WTC11 (cell line): ENCODE results near the gene MANBA. TPM values are rescaled to one million over a fixed set of nuclear protein-coding genes. Genes with fewer than 3 reads are reported as not detected.

Experiments
- ATAC-seq: fragments of 200-7000 bp; cut with Tn5 transposase; 2 replicates; pipeline ENCODE4 v1.10.0; 2021; ENCODE audit warnings: mild to moderate bottlenecking, moderate library complexity
- CTCF ChIA-PET: fragments of 300-600 bp; sonication (Branson Sonifier 250); formaldehyde crosslinking; loops from one replicate; lab custom pipeline; 2021; ENCODE audit warnings: antibody characterized with exemption; lab: Charles Lee
- POLR2A ChIA-PET: fragments of 350-600 bp; sonication (Branson Sonifier 250); formaldehyde crosslinking; loops from one replicate; lab custom pipeline; 2021; ENCODE audit warnings: antibody characterized with exemption; lab: Charles Lee
- DNase-seq: peaks from one replicate; pipeline ENCODE4 v3.0.0; 2021; ENCODE audit warnings: low spot score
- H3K27ac Mint-ChIP-seq: 2 replicates; pipeline ENCODE4 v1.8.0; 2021; ENCODE audit warnings: mixed read lengths
- H3K27me3 Mint-ChIP-seq: 2 replicates; pipeline ENCODE4 v1.8.0; 2021; ENCODE audit warnings: low read depth, mild to moderate bottlenecking, moderate library complexity, mixed read lengths
- H3K36me3 Mint-ChIP-seq: 2 replicates; pipeline ENCODE4 v1.8.0; 2021; ENCODE audit warnings: mixed read lengths
- H3K4me1 Mint-ChIP-seq: 2 replicates; pipeline ENCODE4 v1.8.0; 2022; ENCODE audit warnings: mixed read lengths
- H3K4me3 Mint-ChIP-seq: 2 replicates; pipeline ENCODE4 v1.8.0; 2021; ENCODE audit warnings: mild to moderate bottlenecking, moderate library complexity, mixed read lengths
- H3K9me3 Mint-ChIP-seq: 2 replicates; pipeline ENCODE4 v1.8.0; 2021; ENCODE audit warnings: mixed read lengths
- ATF3 ChIP-seq: sonication (generic); formaldehyde crosslinking; conservative IDR thresholded peaks from 2 replicates; pipeline ENCODE4 v1.8.1; 2022; ENCODE audit warnings: mild to moderate bottlenecking, missing genetic modification reagents
- ATF6 ChIP-seq: sonication (generic); formaldehyde crosslinking; IDR thresholded peaks from 2 replicates; pipeline ENCODE4 v1.8.1; 2023; ENCODE audit warnings: mild to moderate bottlenecking, missing genetic modification reagents
- CDX4 ChIP-seq: fragments of 250-450 bp; sonication (Bioruptor Pico); IDR thresholded peaks from 2 replicates; pipeline ENCODE4 v1.9.0; 2021; ENCODE audit warnings: moderate library complexity, mild to moderate bottlenecking, inconsistent platforms, borderline replicate concordance
- EMX1 ChIP-seq: fragments of 250-450 bp; sonication (Bioruptor Pico); IDR thresholded peaks from 2 replicates; pipeline ENCODE4 v1.8.0; 2021; ENCODE audit warnings: mild to moderate bottlenecking
- ETV6 ChIP-seq: sonication (generic); formaldehyde crosslinking; IDR thresholded peaks from 2 replicates; pipeline ENCODE4 v1.8.1; 2022; ENCODE audit warnings: mild to moderate bottlenecking, missing genetic modification reagents
- FOXJ3 ChIP-seq: sonication (generic); formaldehyde crosslinking; IDR thresholded peaks from 2 replicates; pipeline ENCODE4 v1.9.0; 2021; ENCODE audit warnings: missing genetic modification reagents, mild to moderate bottlenecking, borderline replicate concordance
- GRHL2 ChIP-seq: fragments of 250-450 bp; sonication (Bioruptor Pico); IDR thresholded peaks from 2 replicates; pipeline ENCODE4 v1.8.0; 2022; ENCODE audit warnings: mild to moderate bottlenecking, moderate library complexity; ENCODE audit not compliant: insufficient replicate concordance, severe bottlenecking
- GTF2I ChIP-seq: fragments of 250-450 bp; sonication (Bioruptor Pico); conservative IDR thresholded peaks from 2 replicates; pipeline ENCODE4 v1.4.0; 2021; ENCODE audit warnings: mild to moderate bottlenecking
- MXD4 ChIP-seq: fragments of 250-450 bp; sonication (Bioruptor Pico); IDR thresholded peaks from 2 replicates; pipeline ENCODE4 v1.8.0; 2021; ENCODE audit warnings: mild to moderate bottlenecking, moderate library complexity, borderline replicate concordance
- NR1H2 ChIP-seq: sonication (generic); formaldehyde crosslinking; IDR thresholded peaks from 2 replicates; pipeline ENCODE4 v1.9.0; 2021; ENCODE audit warnings: mild to moderate bottlenecking, moderate library complexity, missing genetic modification reagents
- OVOL2 ChIP-seq: fragments of 250-450 bp; sonication (Bioruptor Pico); IDR thresholded peaks from 2 replicates; pipeline ENCODE4 v1.9.0; 2021; ENCODE audit warnings: mild to moderate bottlenecking, borderline replicate concordance
- SMAD4 ChIP-seq: sonication (generic); formaldehyde crosslinking; IDR thresholded peaks from 2 replicates; pipeline ENCODE4 v1.8.0; 2022; ENCODE audit warnings: mild to moderate bottlenecking, missing genetic modification reagents
- TEAD1 ChIP-seq: sonication (generic); formaldehyde crosslinking; IDR thresholded peaks from 2 replicates; pipeline ENCODE4 v1.8.0; 2022; ENCODE audit warnings: mild to moderate bottlenecking, missing genetic modification reagents
- TEAD4 ChIP-seq: sonication (generic); formaldehyde crosslinking; IDR thresholded peaks from 2 replicates; pipeline ENCODE4 v1.8.0; 2022; ENCODE audit warnings: mild to moderate bottlenecking, missing genetic modification reagents
- ZBTB21 ChIP-seq: sonication (generic); formaldehyde crosslinking; IDR thresholded peaks from 2 replicates; pipeline ENCODE4 v1.8.1; 2023; ENCODE audit warnings: mild to moderate bottlenecking, missing genetic modification reagents, borderline replicate concordance
- ZNF138 ChIP-seq: sonication (generic); formaldehyde crosslinking; conservative IDR thresholded peaks from 2 replicates; pipeline ENCODE4 v1.8.1; 2022; ENCODE audit warnings: mild to moderate bottlenecking, moderate library complexity, missing genetic modification reagents
- ZNF263 ChIP-seq: sonication (generic); formaldehyde crosslinking; IDR thresholded peaks from 2 replicates; pipeline ENCODE4 v1.8.1; 2022; ENCODE audit warnings: low read depth, mild to moderate bottlenecking, moderate library complexity, missing genetic modification reagents
- ZNF396 ChIP-seq: fragments of 250-450 bp; sonication (Bioruptor Pico); IDR thresholded peaks from 2 replicates; pipeline ENCODE4 v1.8.0; 2021; ENCODE audit warnings: mild to moderate bottlenecking, moderate library complexity, borderline replicate concordance
- ZNF416 ChIP-seq: fragments of 250-450 bp; sonication (Bioruptor Pico); IDR thresholded peaks from 2 replicates; pipeline ENCODE4 v1.9.0; 2021; ENCODE audit warnings: mild to moderate bottlenecking, inconsistent platforms
- ZNF423 ChIP-seq: fragments of 250-450 bp; sonication (Bioruptor Pico); IDR thresholded peaks from 2 replicates; pipeline ENCODE4 v2.1.2; 2022; ENCODE audit warnings: mild to moderate bottlenecking, moderate library complexity
- ZNF532 ChIP-seq: fragments of 250-450 bp; sonication (Bioruptor Pico); IDR thresholded peaks from 2 replicates; pipeline ENCODE4 v1.9.0; 2021; ENCODE audit warnings: mild to moderate bottlenecking, borderline replicate concordance
- total RNA-seq: library from RNA; stranded (reverse); gene quantifications from 3 replicates; pipeline ENCODE4 v1.2.3, GENCODE V29; 2021
- TF ChIP-seq, protein P1 (sequence below): sonication (generic); formaldehyde crosslinking; IDR thresholded peaks from 2 replicates; pipeline ENCODE4 v1.8.1; 2023; ENCODE audit warnings: mild to moderate bottlenecking, missing genetic modification reagents
- TF ChIP-seq, protein P2 (sequence below): sonication (generic); formaldehyde crosslinking; IDR thresholded peaks from 2 replicates; pipeline ENCODE4 v1.8.0; 2023; ENCODE audit warnings: missing genetic modification reagents
- TF ChIP-seq, protein P3 (sequence below): sonication (generic); formaldehyde crosslinking; IDR thresholded peaks from 2 replicates; pipeline ENCODE4 v1.8.1; 2023; ENCODE audit warnings: mild to moderate bottlenecking, missing genetic modification reagents, moderate library complexity

The MANBA gene
- total RNA-seq, 1 experiment from 2014 or later = 35.1 TPM

DNA sequence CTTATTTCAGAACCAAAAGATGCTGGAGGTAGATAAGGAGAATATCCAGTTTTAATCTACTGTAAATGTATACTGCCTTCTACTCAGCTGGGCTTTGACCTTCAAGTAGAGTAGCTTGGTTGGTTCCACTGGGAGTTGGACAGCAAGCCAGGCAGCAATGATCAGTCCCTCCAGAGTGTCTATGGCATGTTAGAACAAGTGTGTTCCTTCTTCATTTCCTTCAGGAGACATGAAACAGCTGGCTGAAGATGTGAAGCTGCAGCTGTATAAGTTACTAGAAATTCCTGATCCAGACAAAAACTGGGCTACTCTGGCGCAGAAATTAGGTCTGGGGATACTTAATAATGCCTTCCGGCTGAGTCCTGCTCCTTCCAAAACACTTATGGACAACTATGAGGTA is 148.6 kb downstream of the MANBA start (continued):
- TF ChIP-seq ZNF532 (no peak), ZNF396 (CRISPR knock-in tag) (no peak), ZNF263 (CRISPR knock-in tag) (no peak), GRHL2 (CRISPR knock-in tag) (no peak), EMX1 (no peak), ZNF138 (CRISPR knock-in tag) (no peak), ZBTB21 (no peak), NR1H2 (CRISPR knock-in tag) (no peak), TEAD4 (CRISPR knock-in tag) (no peak)
- TF ChIP-seq, protein P1, sequence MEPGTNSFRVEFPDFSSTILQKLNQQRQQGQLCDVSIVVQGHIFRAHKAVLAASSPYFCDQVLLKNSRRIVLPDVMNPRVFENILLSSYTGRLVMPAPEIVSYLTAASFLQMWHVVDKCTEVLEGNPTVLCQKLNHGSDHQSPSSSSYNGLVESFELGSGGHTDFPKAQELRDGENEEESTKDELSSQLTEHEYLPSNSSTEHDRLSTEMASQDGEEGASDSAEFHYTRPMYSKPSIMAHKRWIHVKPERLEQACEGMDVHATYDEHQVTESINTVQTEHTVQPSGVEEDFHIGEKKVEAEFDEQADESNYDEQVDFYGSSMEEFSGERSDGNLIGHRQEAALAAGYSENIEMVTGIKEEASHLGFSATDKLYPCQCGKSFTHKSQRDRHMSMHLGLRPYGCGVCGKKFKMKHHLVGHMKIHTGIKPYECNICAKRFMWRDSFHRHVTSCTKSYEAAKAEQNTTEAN (CRISPR knock-in tag) = no peak

DNA sequence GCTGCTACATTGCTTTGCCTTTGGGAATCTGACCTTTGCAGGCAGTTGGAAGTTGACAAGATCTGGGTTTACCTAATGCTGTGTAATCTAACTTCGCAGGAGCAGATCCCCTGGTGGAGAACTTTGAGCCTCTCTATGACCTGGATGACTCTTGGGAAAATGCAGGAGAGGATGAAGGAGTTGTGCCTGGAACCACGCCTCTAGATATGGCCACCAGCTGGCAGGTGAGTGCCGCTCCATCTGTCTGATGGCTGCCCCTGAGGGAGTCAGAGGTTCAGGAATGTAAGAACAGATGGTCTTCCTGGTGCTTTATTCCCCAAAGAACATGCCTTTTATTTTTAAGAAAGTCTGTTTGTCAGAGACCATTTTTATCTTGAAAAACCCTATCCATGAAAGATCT is 150.3 kb downstream of the MANBA start:
- H3K36me3 Mint-ChIP-seq = peaks cover 3% of the 10 kb centered on the region; the same call in 1 of the 2 replicates
- POLR2A ChIA-PET = no interaction called here
- peaks cover 25% of the 10 kb centered on the region for H3K4me1 Mint-ChIP-seq
- peaks cover 4% of the 10 kb centered on the region; the same call in 1 of the 2 replicates for H3K9me3 Mint-ChIP-seq
- no peak for DNase-seq
- CTCF ChIA-PET = interaction anchor here (1.7 to 2.6 kb wide), 2 partner anchors 14 to 32 kb away, joined by 6 to 12 read pairs; no protein-coding TSS in a partner anchor
- H3K4me3 Mint-ChIP-seq = no peak overlapping the region
- no peak overlapping the region for H3K27ac Mint-ChIP-seq
- TF ChIP-seq SMAD4 (CRISPR knock-in tag) (no peak), ETV6 (CRISPR knock-in tag) (no peak), FOXJ3 (CRISPR knock-in tag) (no peak), TEAD1 (CRISPR knock-in tag) (no peak), MXD4 (CRISPR knock-in tag) (no peak), GRHL2 (CRISPR knock-in tag) (no peak), ZNF263 (CRISPR knock-in tag) (no peak), ZNF423 (CRISPR knock-in tag) (no peak), OVOL2 (no peak), ATF6 (CRISPR knock-in tag) (no peak), ZNF416 (CRISPR knock-in tag) (no peak), TEAD4 (CRISPR knock-in tag) (no peak), GTF2I (CRISPR knock-in tag) (no peak), CDX4 (no peak), ATF3 (CRISPR knock-in tag) (no peak)
- TF ChIP-seq, protein P2, sequence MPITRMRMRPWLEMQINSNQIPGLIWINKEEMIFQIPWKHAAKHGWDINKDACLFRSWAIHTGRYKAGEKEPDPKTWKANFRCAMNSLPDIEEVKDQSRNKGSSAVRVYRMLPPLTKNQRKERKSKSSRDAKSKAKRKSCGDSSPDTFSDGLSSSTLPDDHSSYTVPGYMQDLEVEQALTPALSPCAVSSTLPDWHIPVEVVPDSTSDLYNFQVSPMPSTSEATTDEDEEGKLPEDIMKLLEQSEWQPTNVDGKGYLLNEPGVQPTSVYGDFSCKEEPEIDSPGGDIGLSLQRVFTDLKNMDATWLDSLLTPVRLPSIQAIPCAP (CRISPR knock-in tag) = no peak
- TF ChIP-seq, protein P3, sequence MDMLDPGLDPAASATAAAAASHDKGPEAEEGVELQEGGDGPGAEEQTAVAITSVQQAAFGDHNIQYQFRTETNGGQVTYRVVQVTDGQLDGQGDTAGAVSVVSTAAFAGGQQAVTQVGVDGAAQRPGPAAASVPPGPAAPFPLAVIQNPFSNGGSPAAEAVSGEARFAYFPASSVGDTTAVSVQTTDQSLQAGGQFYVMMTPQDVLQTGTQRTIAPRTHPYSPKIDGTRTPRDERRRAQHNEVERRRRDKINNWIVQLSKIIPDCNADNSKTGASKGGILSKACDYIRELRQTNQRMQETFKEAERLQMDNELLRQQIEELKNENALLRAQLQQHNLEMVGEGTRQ (CRISPR knock-in tag) = no peak
- TF ChIP-seq, all 79 proteins: peak for 0
- no peaks in the 10 kb centered on the region for H3K27me3 Mint-ChIP-seq
- ATAC-seq = peak; percentile 55; the same call in 1 of the 2 replicates
